RWPE2 (cell line): Measurements from ENCODE around the gene LDLRAD2.

ENCODE experiments used
- ATAC-seq: fragments of 200-7000 bp; cut with Tn5 transposase; 3 replicates; pipeline ENCODE4 v1.9.1; 2021; ENCODE audit warnings: low read depth
- DNase-seq: peaks from one replicate; pipeline ENCODE4 v3.0.0-alpha.2; 2020; ENCODE audit warnings: low spot score
- H3K27ac ChIP-seq: fragments of 450-650 bp; 2 replicates; pipeline ENCODE4 v1.5.1; 2017; ENCODE audit warnings: mild to moderate bottlenecking; ENCODE audit not compliant: poor library complexity, severe bottlenecking
- H3K27me3 ChIP-seq: fragments of 250-450 bp; sonication (Bioruptor Pico); 2 replicates; pipeline ENCODE4 v1.5.1; 2021; ENCODE audit warnings: mild to moderate bottlenecking, moderate library complexity; ENCODE audit not compliant: insufficient read depth, poor library complexity, severe bottlenecking
- H3K36me3 ChIP-seq: fragments of 250-450 bp; sonication (Bioruptor Pico); 2 replicates; pipeline ENCODE4 v1.5.1; 2020; ENCODE audit warnings: low read depth, mild to moderate bottlenecking, moderate library complexity
- H3K4me1 ChIP-seq: fragments of 250-450 bp; sonication (Bioruptor Pico); 2 replicates; pipeline ENCODE4 v1.5.1; 2021; ENCODE audit warnings: mild to moderate bottlenecking, moderate library complexity; ENCODE audit not compliant: insufficient read depth, poor library complexity, severe bottlenecking
- H3K4me3 ChIP-seq: fragments of 250-450 bp; sonication (Bioruptor Pico); 2 replicates; pipeline ENCODE4 v1.5.1; 2021; ENCODE audit warnings: mild to moderate bottlenecking, moderate library complexity; ENCODE audit not compliant: severe bottlenecking
- H3K9me3 ChIP-seq: fragments of 250-450 bp; sonication (Bioruptor Pico); 2 replicates; pipeline ENCODE4 v1.5.1; 2021; ENCODE audit warnings: mild to moderate bottlenecking, moderate library complexity; ENCODE audit not compliant: severe bottlenecking
- CTCF ChIP-seq: fragments of 450-650 bp; IDR thresholded peaks from one replicate; pipeline ENCODE4 v1.5.1; 2017; ENCODE audit warnings: mild to moderate bottlenecking, moderate library complexity; ENCODE audit not compliant: poor library complexity, severe bottlenecking

The LDLRAD2 gene

GRCh38 chr1:21868941-21869454 lies 56.9 kb downstream of the LDLRAD2 start:
- peaks cover 27% of the 10 kb centered on the region for H3K36me3 ChIP-seq
- no peak overlapping the region for H3K4me3 ChIP-seq
- no peaks in the 10 kb centered on the region for H3K9me3 ChIP-seq
- H3K4me1 ChIP-seq = peaks cover 26% of the 10 kb centered on the region
- ATAC-seq (no peak), DNase-seq (no peak)
- H3K27ac ChIP-seq = peak overlapping the region; percentile 43
- H3K27me3 ChIP-seq = no peaks in the 10 kb centered on the region
- TF ChIP-seq CTCF = no peak

DNA sequence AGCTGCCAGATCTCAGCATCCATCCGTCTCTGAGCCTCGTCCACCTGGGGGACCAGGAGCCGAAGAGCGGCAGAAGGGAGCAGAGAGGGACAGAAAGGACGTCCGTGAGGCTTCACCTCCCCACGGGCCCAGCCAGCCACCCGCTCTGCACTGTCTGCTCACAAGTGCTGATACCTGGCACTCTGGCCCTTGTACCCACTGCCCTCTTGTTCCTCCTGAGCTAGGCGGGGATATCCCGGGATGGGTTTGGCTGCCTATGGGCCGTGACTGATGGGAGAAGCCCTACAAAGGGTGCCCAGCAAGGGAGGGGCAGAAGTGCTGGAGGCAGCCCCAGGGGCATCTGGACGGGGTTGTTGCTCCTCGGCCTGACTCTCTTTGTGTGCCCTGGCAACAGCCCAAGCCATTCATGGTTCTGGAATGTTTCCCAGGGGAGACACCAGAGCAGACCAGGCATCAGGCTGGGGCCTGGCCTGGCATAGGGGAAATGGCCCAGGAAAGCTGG lies 57.6 kb downstream of the LDLRAD2 start:
- ATAC-seq (peak; percentile 90), DNase-seq (peak; percentile 96)
- Histone ChIP-seq H3K36me3 (peaks cover 33% of the 10 kb centered on the region), H3K9me3 (no peaks in the 10 kb centered on the region), H3K27ac (peak overlapping the region; percentile 43), H3K4me1 (peaks cover 26% of the 10 kb centered on the region), H3K27me3 (no peaks in the 10 kb centered on the region), H3K4me3 (no peak overlapping the region)
- TF ChIP-seq CTCF = no peak

GRCh38 chr1:21870611-21871010 lies 58.5 kb downstream of the LDLRAD2 start:
- Histone ChIP-seq H3K27ac (peak overlapping the region; percentile 43), H3K4me1 (peaks cover 26% of the 10 kb centered on the region), H3K27me3 (no peaks in the 10 kb centered on the region), H3K4me3 (no peak overlapping the region), H3K9me3 (no peaks in the 10 kb centered on the region), H3K36me3 (peaks cover 33% of the 10 kb centered on the region)
- ATAC-seq (no peak), DNase-seq (no peak)
- no peak for TF ChIP-seq CTCF

- H3K27me3 ChIP-seq = no peaks in the 10 kb centered on the region
- peak; percentile 86 for DNase-seq
- H3K4me3 ChIP-seq = no peak overlapping the region
- peaks cover 33% of the 10 kb centered on the region for H3K36me3 ChIP-seq
- TF ChIP-seq CTCF = no peak
- H3K27ac ChIP-seq = peak overlapping the region; percentile 21
- no peaks in the 10 kb centered on the region for H3K9me3 ChIP-seq
- H3K4me1 ChIP-seq = peaks cover 26% of the 10 kb centered on the region
- peak; percentile 71 for ATAC-seq
Observed at GRCh38 chr1:21871943-21872342, 59.9 kb downstream of the LDLRAD2 start.

GRCh38 chr1:21872445-21873079 lies 60.5 kb downstream of the LDLRAD2 start:
- peaks cover 26% of the 10 kb centered on the region for H3K4me1 ChIP-seq
- no peaks in the 10 kb centered on the region for H3K27me3 ChIP-seq
- no peak overlapping the region for H3K4me3 ChIP-seq
- peak overlapping the region; percentile 21 for H3K27ac ChIP-seq
- peaks cover 33% of the 10 kb centered on the region for H3K36me3 ChIP-seq
- TF ChIP-seq CTCF = no peak
- no peak for DNase-seq
- no peaks in the 10 kb centered on the region for H3K9me3 ChIP-seq
- no peak for ATAC-seq
